Stimulated activated CD4-positive, alpha-beta T cell treated with anti-CD3 and anti-CD28 coated beads, Interleukin-1b, Interleukin-23, amount 100 ng/mL, for 48 hours (primary cell): ENCODE results near the gene OR2L5.

Experiments
- DNase-seq: peaks from one replicate; pipeline ENCODE4 v3.0.0-alpha.2; 2020

Gene OR2L5

GRCh38 chr1:248013229-248013710, at the start of gene OR2L5:
TSS of gene OR2L5 (plus strand) at chr1:248013660. CDS start at chr1:248021948, 8,288 bp downstream.
- no peak for DNase-seq

GRCh38 chr1:247964933-247965332, 48.5 kb upstream of the OR2L5 start, which contains the start of gene OR2AK2:
TSS of gene OR2AK2 (plus strand) at chr1:247965233. CDS start at chr1:247965377, 144 bp downstream.
- no peak for DNase-seq

GRCh38 chr1:247966532-247967204, 46.8 kb upstream of the OR2L5 start:
- no peak for DNase-seq

- DNase-seq = no peak
Measured at GRCh38 chr1:247992986-247993385, 20.5 kb upstream of the OR2L5 start.

GRCh38 chr1:247998811-247999210, 14.6 kb upstream of the OR2L5 start:
- no peak for DNase-seq

GRCh38 chr1:248000169-248000568, 13.3 kb upstream of the OR2L5 start:
- no peak for DNase-seq

- no peak for DNase-seq
Measured at GRCh38 chr1:248007778-248008177, 5.7 kb upstream of the OR2L5 start.

- DNase-seq = no peak
Measured at GRCh38 chr1:248009681-248010080, 3.8 kb upstream of the OR2L5 start.

GRCh38 chr1:248015803-248016202, 2.3 kb downstream of the OR2L5 start:
- no peak for DNase-seq

- DNase-seq = no peak
Measured at GRCh38 chr1:248029770-248030169, 16.3 kb downstream of the OR2L5 start, which contains the start of gene OR2L2. TSS of gene OR2L2 (plus strand) at chr1:248030070. CDS start at chr1:248038268, 8,198 bp downstream.

GRCh38 chr1:248045209-248045608, 31.7 kb downstream of the OR2L5 start:
- DNase-seq = no peak

- DNase-seq = no peak
Measured at GRCh38 chr1:248046536-248046935, 33.1 kb downstream of the OR2L5 start, which contains the start of gene OR2L3. TSS of gene OR2L3 (plus strand) at chr1:248046836. CDS start at chr1:248060682, 13,846 bp downstream.

GRCh38 chr1:248047008-248047407, 33.5 kb downstream of the OR2L5 start:
- no peak for DNase-seq

- DNase-seq = no peak
Measured at GRCh38 chr1:248054671-248055070, 41.2 kb downstream of the OR2L5 start.

GRCh38 chr1:248055261-248055660, 41.8 kb downstream of the OR2L5 start:
- no peak for DNase-seq

GRCh38 chr1:248065071-248065470, 51.6 kb downstream of the OR2L5 start:
- no peak for DNase-seq

GRCh38 chr1:248065604-248066003, 52.1 kb downstream of the OR2L5 start:
- DNase-seq = no peak
